Measurements from ENCODE around the gene RPL19.

Gene RPL19

GRCh38 chr17:39252788-39253460 lies 52.8 kb downstream of the RPL19 start:
- DNase-seq = no peak

Measured in NCI-H446 treated with DMSO at 0.1 percent for 48 hours (cell line).